GM18505 (cell line): ENCODE data around the gene SMIM10L2A.
"Not testable (repeated sequence)": the region's sequence is repeated elsewhere in the genome, so short reads cannot be mapped to it uniquely, and the experiment has no call there.

Experiments
- ATAC-seq: cut with Tn5 transposase; IDR thresholded peaks from one replicate; pipeline ENCODE4 v1.9.1; 2021; ENCODE audit not compliant: unreplicated experiment
- POLR2A ChIP-seq: IDR thresholded peaks from 4 replicates; pipeline ENCODE4 v1.6.1; 2011; ENCODE audit warnings: borderline replicate concordance; ENCODE audit not compliant: insufficient read depth, insufficient read length; ENCODE audit errors: extremely low read depth

SMIM10L2A gene

GRCh38 chrX:135433531-135434257 is 11.9 kb downstream of the SMIM10L2A start:
- no peak for TF ChIP-seq POLR2A
- no peak for ATAC-seq

GRCh38 chrX:135434258-135435138 is 12.8 kb downstream of the SMIM10L2A start:
- ATAC-seq = no peak
- TF ChIP-seq POLR2A = no peak

GRCh38 chrX:135435139-135435922 is 13.6 kb downstream of the SMIM10L2A start:
- no peak for TF ChIP-seq POLR2A

GRCh38 chrX:135435933-135436332 is 14.2 kb downstream of the SMIM10L2A start:
- ATAC-seq = no peak
- no peak for TF ChIP-seq POLR2A

More at GRCh38 chrX:135435139-135435922, 13.6 kb downstream of the SMIM10L2A start:
- no peak for ATAC-seq

GRCh38 chrX:135436456-135436855 is 14.7 kb downstream of the SMIM10L2A start:
- no peak for ATAC-seq
- TF ChIP-seq POLR2A = no peak

- ATAC-seq = no peak
- no peak for TF ChIP-seq POLR2A
Measured at GRCh38 chrX:135436966-135437866, 15.5 kb downstream of the SMIM10L2A start.

- no peak for ATAC-seq
- no peak for TF ChIP-seq POLR2A
Measured at GRCh38 chrX:135437867-135438733, 16.4 kb downstream of the SMIM10L2A start.

GRCh38 chrX:135438734-135439043 is 16.9 kb downstream of the SMIM10L2A start:
- ATAC-seq = no peak
- no peak for TF ChIP-seq POLR2A

- ATAC-seq = no peak
Measured at GRCh38 chrX:135449637-135450550, 28.1 kb downstream of the SMIM10L2A start.

GRCh38 chrX:135453381-135453780 is 31.6 kb downstream of the SMIM10L2A start:
- TF ChIP-seq POLR2A = no peak
- no peak for ATAC-seq

More at GRCh38 chrX:135449637-135450550, 28.1 kb downstream of the SMIM10L2A start:
- TF ChIP-seq POLR2A = no peak

- no peak for TF ChIP-seq POLR2A
- ATAC-seq = no peak
Measured at GRCh38 chrX:135454816-135455215, 33.1 kb downstream of the SMIM10L2A start.

GRCh38 chrX:135461756-135462155 is 40.0 kb downstream of the SMIM10L2A start:
- ATAC-seq = not testable (repeated sequence)
